Gastroesophageal sphincter (tissue), 3 donors: ENCODE results near the gene AVP.

ENCODE experiments used
- CTCF ChIP-seq, 4 experiments: fragments of 200-600 bp in 2 of 4; fragments of 450-650 bp in 2 of 4; sonication (generic) in 1 of 4; IDR thresholded peaks; one replicate each; pipeline ENCODE4 v1.5.1; 2017 to 2019; ENCODE audit warnings: antibody characterized with exemption in 4 of 4, mild to moderate bottlenecking in 2 of 4, moderate library complexity in 2 of 4
- POLR2A ChIP-seq, 2 donors: fragments of 450-650 bp; IDR thresholded peaks; one replicate each; pipeline ENCODE4 v1.6.1; 2017; ENCODE audit warnings: antibody characterized with exemption in 2 of 2, mild to moderate bottlenecking in 2 of 2, moderate library complexity in 1 of 2
- POLR2AphosphoS5 ChIP-seq: sonication (generic); formaldehyde crosslinking; IDR thresholded peaks from one replicate; pipeline ENCODE4 v1.6.1; 2017; ENCODE audit warnings: antibody characterized with exemption

- TF ChIP-seq POLR2A (IDR thresholded peaks at IDR 0.05): no peak
- no peak for TF ChIP-seq CTCF (IDR thresholded peaks at IDR 0.05)
- TF ChIP-seq POLR2AphosphoS5: no peak
These were observed 3.5 kb upstream of the AVP start for GRCh38 chr20:3088031-3088430.
